ENCODE data around the gene ASXL1.

Gene ASXL1

DNA sequence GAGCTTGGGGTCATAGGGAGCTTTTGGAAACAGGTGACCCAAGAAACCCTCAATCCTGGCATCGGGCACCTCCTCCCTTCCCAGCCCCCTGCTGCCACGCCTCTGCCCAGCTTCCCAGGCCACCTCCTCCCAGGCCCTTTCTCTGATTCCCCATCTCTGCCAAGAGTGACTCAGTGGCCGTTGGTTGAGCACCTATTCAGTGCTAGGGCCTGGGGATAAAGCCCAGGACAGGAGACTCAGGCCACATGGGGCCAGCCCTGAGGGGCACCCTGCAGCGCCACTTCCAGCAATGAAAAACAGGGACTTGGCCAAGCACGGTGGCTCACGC is 110.1 kb downstream of the ASXL1 start:
- DNase-seq: no peak

DNA sequence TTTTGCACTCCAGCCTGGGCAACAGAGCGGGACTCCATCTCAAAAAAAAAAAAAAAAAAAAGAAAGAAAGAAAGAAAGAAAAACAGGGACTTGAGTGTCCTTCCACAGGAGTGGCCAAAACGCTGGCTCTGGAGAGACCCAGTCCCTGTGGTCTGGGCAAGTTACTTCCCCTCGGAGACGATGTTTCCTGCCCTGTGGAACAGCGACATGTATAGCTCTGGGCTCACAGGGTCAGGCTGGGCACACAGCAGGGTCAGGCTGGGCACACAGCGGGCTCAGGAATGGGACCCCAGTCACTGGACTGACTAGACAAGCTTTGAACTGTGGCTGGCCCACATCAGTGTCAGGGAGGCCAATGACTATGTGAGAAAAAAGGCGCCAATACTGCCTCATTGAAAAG is 110.7 kb downstream of the ASXL1 start:
- no peak for DNase-seq

DNA sequence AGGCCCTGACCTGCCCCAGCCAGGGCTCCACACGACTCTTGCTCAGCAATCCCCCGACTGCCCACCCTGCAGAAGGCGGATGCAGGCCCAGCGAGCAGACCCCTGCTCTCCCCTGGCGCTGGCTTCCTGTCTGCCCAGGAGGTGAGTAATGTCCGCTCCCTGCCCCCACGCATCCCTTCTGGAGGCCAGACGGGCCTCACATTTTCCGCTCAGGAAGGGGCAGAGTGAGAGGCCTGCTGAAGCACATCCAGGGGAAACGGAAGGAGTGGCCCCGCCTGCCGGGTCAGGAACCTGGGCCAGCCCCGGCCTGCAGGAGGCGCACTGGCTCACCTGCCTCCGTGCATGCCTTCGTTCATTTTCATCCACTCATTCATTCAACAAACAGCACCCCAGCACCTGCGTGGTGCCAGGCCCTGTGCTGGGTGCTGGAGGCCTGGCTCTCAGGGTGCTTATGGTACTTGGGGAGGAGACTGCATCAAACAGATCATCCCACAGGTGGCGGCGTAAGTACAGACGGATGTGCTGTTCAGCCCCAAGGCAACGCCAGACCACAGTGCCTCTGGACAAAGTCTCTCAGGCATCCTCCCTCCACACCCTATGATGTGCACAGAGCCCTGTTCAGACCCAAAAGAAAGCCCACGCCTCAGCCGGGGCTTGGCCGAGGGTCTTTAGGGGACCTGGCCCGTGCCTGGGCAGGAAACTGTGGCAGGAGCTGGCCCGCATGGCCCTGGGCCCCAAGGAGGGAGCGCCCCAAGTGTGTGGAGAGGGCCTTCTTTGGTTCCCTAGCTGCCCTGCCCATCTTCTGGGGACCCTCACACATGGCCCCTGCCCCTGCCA is 112.1 kb downstream of the ASXL1 start:
- DNase-seq: no peak

DNA sequence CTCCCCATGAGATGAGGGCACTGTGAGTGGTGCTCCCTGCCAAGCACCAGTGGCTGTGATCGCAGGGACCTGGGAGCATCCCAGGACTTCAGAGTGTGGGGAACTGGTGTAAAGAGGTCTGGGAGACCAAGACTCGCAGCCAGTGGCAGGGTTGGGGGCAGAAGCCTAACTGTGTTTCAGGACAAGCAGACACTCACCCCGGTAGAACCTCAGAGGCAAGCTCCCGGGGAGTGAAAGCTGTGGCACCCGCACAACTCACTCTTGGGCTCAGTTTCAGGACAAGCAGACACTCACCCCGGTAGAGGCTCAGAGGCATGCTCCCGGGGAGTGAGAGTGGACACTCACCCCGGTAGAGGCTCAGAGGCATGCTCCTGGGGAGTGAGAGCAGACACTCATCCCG is 112.8 kb downstream of the ASXL1 start:
- no peak for DNase-seq

DNA sequence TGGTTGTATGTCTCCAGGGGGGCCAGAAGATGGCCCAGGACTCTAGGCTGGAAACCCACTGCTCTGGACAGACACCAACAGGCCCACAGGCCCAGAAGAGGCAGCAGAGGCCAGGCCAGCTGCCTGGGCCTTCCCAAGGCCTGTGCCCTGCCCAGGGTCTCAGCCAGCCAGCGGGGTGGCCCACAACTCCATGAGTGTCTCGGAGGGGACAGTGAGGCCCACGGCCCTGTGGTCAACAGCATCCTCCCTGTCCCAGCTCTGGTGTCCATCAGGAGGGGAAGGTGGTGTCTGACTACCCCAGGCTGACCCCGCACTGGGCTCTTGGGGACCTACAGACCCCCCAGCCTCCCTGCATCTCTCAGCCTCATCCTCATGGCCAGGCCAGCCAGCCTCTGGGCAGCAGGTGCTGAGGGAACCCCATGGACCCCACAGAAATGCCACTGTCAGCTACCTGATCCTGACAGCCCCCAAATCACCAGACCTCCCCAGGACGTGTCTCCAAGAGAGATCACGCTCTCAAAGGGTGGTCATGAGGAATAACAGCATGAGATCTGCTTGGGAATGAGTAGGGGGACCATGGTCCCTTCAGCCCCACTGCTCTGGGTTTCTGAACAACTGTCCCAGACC is 114.6 kb downstream of the ASXL1 start:
- DNase-seq: no peak

DNA sequence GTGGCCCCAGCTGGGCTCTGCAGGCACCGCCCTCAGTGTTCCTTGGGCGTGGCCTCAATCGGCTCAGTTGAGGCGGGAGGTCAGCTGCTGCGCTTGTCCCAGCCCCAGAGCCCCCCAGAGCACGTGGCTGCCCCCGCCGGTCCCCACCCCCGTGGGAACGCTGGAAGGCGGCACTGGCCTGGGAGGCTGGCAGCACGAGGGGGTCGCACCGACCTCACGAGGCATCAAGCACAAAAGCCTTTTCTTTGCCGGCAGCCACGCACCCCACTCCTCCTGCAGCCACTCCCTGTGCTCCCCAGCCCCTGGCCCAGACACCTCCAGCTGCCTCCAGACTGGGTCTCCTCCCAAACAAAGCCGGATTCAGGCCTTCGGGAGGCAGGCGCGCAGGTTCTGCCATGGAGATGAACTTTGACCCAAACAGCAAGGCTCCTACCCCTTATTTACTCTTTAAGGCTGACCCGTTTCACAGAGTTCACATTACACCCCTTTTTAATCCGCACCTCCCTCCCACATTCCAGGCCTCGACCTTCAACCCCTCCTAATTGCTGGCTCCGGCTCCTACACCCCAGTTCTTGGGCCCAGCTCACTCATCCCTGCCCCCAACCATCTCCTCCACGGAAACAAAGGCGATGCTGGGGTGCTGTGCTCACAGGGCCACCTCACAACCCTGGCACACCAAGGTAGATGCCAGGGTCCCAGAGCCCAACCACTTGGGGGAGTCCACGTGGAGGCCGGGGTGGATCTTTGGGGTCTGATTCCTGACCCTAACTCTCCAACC is 115.3 kb downstream of the ASXL1 start:
- peak; percentile 54 for DNase-seq

DNA sequence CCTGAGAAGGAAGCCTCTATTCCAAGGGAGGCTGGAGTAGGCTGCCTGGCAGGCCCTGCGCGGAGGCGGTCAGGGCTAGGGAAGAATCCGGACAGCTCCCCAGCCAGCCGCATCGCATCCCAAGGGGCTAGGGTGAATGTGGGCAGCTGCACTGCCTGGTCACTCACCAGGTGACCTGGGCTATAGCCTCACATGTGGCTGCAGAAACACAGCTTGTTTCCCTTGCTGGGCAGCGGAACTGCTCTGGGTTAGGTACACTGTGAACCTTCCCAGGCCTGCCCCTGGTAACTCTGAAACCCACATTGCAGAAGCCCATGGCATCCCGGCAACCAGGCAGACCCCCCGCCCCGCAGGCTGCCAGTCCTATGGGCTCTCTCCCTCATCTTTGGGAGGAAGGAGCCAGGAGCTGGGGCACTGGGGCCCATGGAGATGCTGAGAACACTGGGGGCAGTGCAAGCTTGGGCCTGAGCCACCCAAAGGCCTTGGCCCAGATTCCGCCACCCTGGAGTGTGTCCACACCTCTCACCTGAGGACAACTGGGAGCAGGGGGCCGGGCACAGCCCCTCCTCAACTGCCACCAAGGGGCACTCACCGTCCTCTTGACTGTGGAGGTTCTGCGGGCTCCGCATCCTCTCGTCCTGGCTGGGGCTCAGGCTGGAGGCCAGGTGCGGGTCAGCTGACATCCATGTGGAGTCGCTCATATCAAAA is 116.0 kb downstream of the ASXL1 start:
- peak; percentile 45 for DNase-seq

DNA sequence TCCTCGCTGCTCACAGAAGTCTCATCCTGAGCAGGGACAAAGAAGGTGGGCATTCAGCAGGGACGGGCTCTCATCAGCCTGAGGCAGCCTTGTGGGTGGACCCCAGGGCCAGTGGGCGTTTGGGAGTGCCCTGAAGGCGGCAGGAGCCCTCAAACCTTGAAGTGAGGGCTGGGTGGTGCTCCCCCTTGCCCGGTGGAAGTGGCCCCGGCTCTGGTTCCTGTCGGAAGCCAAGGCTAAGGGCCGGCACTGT is 116.5 kb downstream of the ASXL1 start:
- DNase-seq: no peak

DNA sequence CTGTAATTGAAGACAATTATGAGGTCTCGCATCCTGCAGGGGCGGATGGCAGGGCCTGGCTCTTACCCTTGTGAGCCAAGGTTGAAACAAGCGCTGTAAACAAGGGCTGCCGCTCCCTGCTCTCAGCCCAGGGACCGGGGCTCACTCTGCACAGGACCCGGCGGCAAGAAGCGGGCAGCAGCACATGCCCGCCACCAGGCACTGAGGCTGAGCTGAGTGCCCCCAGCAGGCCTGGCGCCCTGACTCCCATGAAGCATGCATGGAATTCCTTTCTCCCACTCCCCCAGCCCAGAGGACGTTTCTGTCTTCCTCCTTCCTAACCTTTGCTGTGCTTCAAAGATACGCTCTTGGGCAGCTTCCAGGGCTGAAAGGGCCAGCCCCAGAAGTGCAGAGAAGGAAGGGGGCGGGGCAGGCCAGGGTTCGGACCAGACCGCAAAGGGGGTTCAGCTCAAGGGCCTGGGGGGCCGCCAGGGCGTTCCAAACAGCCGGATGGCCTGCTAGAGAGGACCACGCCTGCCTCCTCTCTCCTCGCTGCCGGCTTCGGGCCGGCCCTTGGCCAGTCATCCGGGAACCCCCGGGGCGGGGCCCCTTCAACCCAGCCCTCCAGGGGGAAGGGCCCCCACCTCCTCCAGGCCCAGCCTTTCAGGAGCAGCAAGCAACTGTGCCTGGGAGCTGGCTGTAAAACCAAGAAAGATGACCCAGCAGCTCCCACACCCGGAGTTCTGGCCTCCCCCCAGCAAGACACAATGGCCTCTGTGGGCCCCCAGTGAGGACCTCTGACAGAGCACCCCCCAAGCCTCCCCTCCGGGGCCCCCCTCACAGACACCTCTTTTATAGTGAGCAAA is 117.1 kb downstream of the ASXL1 start:
- peak; percentile 88 for DNase-seq

DNA sequence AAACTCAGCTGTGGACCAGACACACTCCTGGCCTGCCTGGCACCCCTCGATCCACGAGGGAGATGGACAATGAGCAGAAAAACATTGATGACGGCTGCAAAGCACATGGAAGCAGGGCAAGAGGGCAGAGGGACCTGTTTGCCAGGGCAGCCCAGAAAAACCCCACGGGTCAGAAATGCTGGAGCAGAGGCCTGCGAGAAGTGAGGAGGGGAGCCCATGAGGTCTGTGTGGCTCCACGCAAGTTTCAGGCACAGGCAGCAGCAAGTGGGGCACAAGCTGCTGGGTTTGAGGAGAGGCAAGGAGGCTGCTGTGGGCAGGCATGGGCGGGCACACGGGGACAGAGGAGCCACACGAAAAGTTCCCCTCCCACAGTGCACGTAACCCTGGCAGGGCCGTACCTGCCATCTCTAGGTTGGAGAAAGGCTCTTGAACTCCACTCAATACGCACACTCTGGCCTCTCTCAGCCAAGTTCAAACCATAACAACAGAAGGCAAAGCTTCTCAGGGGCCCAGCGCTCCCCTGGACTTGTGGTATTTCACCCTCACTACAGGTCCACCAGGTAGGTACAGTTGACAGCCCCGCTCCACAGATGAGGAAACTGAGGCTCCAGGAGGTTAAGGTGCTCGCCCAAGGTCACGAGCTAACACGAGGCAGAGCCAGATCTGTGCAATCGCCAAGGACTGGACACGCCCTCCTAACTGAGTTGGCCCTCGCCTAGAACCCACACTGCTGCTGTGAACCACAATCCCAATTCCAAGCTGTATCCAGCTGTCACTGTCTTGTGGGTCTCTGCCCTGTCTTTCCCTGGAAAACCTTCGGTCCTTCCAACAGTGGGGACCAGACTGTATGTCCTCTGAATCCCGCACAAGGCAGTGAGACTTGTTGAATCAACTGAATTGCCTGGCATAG is 118.8 kb downstream of the ASXL1 start:
- no peak for DNase-seq

DNA sequence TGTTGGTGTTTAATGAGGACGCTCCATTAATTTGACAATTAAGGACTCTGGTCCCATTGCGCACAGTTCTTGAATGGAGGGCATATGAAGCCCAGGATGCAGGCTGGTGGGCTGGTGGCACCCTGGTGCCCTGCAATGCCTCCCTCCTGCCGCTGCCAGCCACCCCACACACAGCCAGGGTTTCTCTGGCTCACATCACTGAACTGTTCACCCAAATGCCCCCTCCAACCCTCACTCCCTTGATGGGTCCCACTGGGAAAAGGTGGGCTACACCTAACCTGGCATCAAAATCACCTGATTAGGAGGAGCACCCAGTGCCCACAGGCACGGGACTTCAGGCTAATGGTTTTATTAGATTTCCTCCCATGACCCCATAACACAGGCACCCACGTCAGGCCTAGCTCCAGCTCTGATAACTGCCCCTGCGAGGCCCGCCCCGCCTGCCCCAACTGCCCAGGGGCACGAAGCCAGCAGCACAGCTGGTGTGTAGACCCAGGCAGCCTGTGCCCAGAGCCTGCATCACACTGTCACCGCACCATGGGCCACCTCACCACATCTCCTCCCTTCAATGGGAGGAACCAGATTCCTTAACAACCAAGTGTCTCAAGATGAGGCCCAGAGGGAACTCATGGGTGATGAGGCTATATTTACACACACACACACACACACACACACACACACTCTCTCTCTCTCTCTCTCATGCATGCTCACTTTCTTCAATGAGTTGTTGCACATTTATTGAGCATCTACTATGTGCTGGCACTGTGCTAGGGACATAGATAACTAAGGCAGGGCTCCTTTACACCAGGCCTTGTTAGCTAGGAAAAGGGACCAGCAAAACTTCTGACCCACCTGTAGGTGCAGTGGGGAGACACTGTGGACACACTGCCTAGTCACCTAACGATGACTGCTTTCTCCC is 119.7 kb downstream of the ASXL1 start:
- peak; percentile 1 for DNase-seq

DNA sequence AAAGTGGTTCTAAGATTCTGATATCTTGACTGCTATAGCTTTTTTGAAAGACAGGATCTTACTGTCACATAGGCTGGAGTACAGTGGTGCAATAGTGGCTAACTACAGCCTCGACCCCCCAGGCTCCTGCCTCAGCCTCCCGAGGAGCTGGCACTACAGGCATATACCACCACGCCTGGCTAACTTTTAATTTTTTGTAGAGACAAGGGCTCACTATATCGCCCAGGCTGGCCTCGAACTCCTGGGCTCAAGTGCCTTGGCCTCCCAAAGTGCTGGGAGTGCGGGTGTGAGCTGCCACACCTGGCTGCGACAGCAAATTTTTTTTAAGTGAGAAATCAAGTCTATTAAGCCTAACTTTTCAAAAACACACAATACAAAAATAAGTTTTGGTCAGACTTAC is 120.4 kb downstream of the ASXL1 start:
- DNase-seq: no peak

DNA sequence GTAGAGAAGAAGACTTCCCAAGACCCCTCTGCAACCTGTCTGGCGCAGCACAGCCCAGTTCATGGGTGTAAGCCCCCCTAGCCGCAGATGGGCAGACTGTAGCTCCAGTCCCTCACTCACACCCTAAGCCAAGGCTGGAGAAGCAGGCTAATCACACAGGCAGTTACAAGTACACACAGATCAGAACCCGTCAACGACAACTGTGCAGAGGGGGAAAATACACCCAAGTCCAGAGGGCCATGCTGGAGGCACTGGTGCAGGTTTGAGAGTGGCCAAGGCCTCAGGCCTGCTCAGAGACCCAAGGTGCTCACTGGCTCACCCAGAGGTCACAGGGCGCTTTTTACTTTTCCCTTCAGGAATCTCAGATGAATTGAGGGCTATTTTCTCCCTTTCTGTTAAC is 120.9 kb downstream of the ASXL1 start:
- peak; percentile 1 for DNase-seq

DNA sequence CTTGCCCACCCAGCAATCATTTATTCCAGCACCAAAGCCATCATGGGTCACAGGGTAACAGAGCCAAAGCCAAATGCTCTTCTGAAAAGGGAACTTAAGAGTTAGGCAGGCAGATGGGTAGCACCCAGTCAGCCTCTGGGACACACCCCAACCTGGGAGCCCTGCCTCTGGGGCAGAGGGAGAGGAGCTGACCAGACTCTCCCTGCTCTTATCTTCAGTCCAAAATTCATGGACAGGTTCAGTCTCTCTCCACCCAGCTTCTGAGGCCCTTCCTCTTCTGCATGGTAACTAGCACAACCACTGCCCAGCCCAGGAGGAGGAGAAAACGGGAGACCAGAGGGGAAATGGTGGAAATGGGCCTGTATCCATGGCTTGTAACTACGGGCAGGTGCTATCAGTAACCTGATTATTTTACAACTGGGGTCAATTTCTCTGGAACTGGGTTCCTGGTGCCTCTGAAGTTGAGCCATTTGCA is 121.6 kb downstream of the ASXL1 start:
- peak; percentile 3 for DNase-seq

DNA sequence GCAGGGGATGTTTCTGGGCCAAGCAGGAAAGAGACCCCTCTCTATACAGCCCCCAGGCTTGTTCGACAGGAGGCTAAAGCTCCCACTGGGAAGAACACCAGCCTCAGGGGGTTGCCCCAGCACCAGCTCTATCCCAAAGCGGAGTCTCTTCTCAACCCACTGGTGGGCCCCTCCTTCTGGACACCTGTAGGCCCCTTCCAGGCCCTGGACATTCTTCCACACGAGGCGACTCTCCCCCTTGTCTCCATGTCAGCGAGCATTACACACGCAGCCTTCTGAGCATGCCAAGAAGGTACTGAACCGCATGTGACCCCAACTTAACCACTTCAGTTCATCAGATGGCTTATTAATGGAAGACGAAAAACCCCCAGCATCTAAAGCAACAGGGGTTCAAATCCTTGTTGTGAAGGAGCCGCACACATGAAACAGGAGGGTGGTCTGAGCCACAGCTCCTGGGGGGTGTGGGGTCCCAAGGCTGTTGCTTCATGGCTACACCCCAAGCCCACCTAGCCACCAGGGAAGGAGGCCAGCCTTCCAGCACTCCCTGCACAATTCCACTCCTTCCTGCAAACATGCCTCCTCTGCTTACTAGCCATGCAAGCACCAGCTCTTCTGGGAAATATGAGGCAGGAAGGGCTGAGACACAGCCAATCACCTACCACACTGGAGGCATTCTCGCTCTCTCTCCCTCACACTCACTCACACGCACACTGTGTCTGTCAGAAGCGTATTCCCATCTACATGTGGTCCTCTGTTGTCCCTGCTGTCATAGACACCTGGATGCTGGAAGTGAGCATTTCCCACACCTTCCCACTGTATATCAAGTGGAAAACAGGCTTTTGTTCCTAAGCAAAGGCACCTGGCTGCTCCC is 122.5 kb downstream of the ASXL1 start:
- peak; percentile 66 for DNase-seq

DNA sequence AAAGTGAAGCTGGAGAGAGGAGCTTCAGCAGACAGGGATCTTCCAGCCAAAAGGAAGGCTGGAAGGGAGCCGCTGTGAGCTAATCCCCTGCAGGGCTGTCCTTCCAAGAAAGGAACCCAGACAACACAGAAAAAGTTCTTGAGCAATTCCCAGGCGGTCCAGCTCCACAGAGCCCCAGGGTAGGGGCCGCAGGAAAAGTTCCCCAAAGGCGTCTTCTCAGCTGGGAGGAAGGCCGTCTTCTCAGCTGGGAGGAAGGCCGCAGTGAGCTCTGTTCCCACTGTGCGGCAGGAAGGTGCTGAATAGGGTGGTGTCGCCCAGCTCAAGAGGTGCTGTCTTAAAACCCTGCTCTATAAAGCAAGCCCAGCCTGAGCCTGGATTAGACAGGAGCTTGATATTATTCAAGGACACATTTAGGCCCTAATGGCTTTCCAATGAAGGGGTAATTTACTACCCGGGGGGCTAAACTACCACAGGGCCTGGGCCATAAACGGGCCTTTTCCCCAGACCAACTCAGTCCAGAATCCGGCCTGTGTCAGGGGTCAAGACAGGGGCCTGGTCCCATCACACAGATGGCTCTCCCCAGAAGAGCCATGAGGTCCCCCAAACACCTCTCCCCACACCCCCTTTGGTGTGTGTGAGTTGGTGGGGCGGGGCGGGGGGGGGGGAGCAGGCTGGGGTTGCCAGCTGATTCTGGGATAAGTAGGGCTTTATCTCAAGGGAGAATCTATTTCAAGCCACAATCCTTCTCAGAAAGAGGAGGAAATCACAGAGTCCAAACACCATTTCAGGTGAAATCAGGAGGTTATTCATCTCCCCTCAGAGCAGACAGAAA is 123.4 kb downstream of the ASXL1 start:
- peak; percentile 46 for DNase-seq

DNA sequence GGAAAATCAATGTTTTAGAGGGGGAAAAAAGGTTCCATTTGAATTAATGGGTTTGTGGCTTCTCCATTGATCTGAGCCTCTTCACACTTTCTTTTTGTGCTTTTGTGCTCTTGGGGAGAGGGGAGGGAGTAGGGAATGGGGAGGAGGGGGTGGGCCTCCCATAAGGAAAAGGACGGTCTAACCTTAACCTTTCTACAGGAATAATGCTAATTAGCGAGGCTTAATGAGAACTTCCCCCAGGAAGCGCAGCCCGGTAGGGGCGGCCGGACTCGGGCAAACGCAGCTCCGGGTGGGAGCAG is 124.0 kb downstream of the ASXL1 start:
- DNase-seq: no peak

DNA sequence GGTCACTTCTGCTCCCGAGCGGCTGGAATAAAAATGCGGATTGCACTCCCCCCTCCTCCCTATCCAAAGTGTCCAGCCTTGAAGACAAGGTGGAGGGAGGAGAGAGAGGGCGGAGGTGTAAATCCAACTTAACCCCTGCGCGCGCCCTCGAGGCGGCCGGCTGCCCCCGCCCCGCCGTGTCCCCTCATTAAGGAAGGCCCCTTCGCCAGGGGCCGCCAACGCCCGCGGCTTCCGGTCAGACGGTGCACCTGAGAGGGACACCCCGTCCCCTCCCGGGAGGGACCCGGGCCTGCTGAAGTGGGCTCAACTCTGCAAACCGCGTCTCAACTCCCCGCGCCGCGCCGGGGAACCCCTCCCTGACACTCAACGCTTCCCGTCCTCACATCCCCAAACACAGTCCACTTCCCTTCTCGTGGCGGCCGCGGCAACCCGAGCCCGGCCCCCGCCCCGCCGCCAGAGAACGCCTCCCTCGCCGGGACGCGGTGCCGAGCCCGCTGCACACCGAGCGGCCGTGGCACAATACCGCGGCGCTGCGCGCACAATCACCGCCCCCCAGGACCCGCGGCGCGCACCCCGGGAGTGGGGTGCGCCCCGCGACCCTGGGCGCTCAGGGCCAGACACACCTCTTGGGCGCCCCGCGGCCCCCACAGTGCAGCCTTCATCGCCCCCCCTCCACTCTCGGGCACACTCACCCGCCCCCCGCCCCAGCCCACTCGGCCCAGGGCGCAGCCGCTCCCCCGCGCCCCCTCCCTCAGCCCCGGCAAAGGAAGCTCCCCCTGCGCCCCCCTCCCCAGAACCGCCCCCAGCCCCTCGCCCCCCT is 124.5 kb downstream of the ASXL1 start:
- peak; percentile 69 for DNase-seq
